GM23338 (cell line): ENCODE measurements around the gene OTUD7B. TPM values are rescaled to one million over a fixed set of nuclear protein-coding genes. Genes with fewer than 3 reads are reported as not detected.

Source experiments
- ATAC-seq: fragments of 200-7000 bp; cut with Tn5 transposase; 3 replicates; pipeline ENCODE4 v1.9.1; 2020
- DNase-seq: peaks from one replicate; pipeline ENCODE4 v3.0.0-alpha.2; 2015; ENCODE audit warnings: low spot score
- H2AFZ ChIP-seq: fragments of 200-600 bp; sonication (generic); 2 replicates; pipeline ENCODE4 v1.8.0; 2016; ENCODE audit warnings: antibody characterized with exemption, mild to moderate bottlenecking, moderate library complexity
- H3F3A ChIP-seq: fragments of 200-600 bp; sonication (generic); replicated peaks from 2 replicates; pipeline ENCODE4 v1.8.0; 2017; ENCODE audit warnings: antibody characterized with exemption, mixed run types, low read depth
- H3K27ac ChIP-seq: fragments of 200-600 bp; sonication (generic); 2 replicates; pipeline ENCODE4 v1.6.1; 2016; ENCODE audit warnings: low read depth
- H3K27me3 ChIP-seq: fragments of 200-600 bp; sonication (generic); 2 replicates; pipeline ENCODE4 v1.8.0; 2016; ENCODE audit warnings: mild to moderate bottlenecking, mixed run types, moderate library complexity; ENCODE audit not compliant: insufficient read depth
- H3K36me3 ChIP-seq: fragments of 200-600 bp; sonication (generic); 2 replicates; pipeline ENCODE4 v1.8.0; 2016; ENCODE audit warnings: mild to moderate bottlenecking; ENCODE audit not compliant: insufficient read depth
- H3K4me1 ChIP-seq: fragments of 200-600 bp; sonication (generic); 2 replicates; pipeline ENCODE4 v1.8.0; 2016; ENCODE audit warnings: mild to moderate bottlenecking, moderate library complexity; ENCODE audit not compliant: insufficient read depth
- H3K4me2 ChIP-seq: fragments of 200-600 bp; sonication (generic); 2 replicates; pipeline ENCODE4 v1.7.1; 2017; ENCODE audit warnings: mixed run types
- H3K4me3 ChIP-seq: fragments of 200-600 bp; sonication (generic); 2 replicates; pipeline ENCODE4 v1.6.1; 2016; ENCODE audit warnings: mixed run types
- H3K79me2 ChIP-seq: fragments of 200-600 bp; sonication (generic); replicated peaks from 2 replicates; pipeline ENCODE4 v1.8.0; 2017; ENCODE audit warnings: mild to moderate bottlenecking; ENCODE audit not compliant: insufficient read depth
- H3K9me2 ChIP-seq: fragments of 200-600 bp; sonication (generic); 2 replicates; pipeline ENCODE4 v1.8.0; 2017; ENCODE audit not compliant: insufficient read depth
- H4K20me1 ChIP-seq: fragments of 200-600 bp; sonication (generic); replicated peaks from 2 replicates; pipeline ENCODE4 v1.8.0; 2017; ENCODE audit warnings: mild to moderate bottlenecking; ENCODE audit not compliant: insufficient read depth
- H3K27ac Mint-ChIP-seq: 2 replicates; pipeline ENCODE4 v1.8.0; 2020; ENCODE audit warnings: inconsistent platforms, mild to moderate bottlenecking, moderate library complexity, mixed read lengths
- H3K27me3 Mint-ChIP-seq: 3 replicates; pipeline ENCODE4 v1.8.0; 2022; ENCODE audit warnings: low read depth, mild to moderate bottlenecking, moderate library complexity, mixed read lengths, inconsistent platforms; ENCODE audit not compliant: insufficient read depth, poor library complexity
- H3K36me3 Mint-ChIP-seq: 3 replicates; pipeline ENCODE4 v1.8.0; 2021; ENCODE audit warnings: low read depth, mild to moderate bottlenecking, inconsistent platforms, moderate library complexity, mixed read lengths
- H3K4me1 Mint-ChIP-seq: 3 replicates; pipeline ENCODE4 v1.8.0; 2020; ENCODE audit warnings: mild to moderate bottlenecking, inconsistent platforms, mixed read lengths
- H3K4me3 Mint-ChIP-seq: 3 replicates; pipeline ENCODE4 v1.8.0; 2021; ENCODE audit warnings: moderate library complexity, mild to moderate bottlenecking, inconsistent platforms, mixed read lengths
- H3K9me3 Mint-ChIP-seq: 3 replicates; pipeline ENCODE4 v1.8.0; 2020; ENCODE audit warnings: moderate library complexity, mild to moderate bottlenecking, inconsistent platforms, mixed read lengths
- CREB1 ChIP-seq: fragments of 250-450 bp; sonication (Bioruptor Pico); IDR thresholded peaks from 2 replicates; pipeline ENCODE4 v1.5.0; 2020; ENCODE audit warnings: low read depth, mild to moderate bottlenecking, moderate library complexity
- CTCF ChIP-seq, 2 experiments: fragments of 200-600 bp in 1 of 2; sonication (generic) in 1 of 2; conservative IDR thresholded peaks; 2 replicates each; pipeline versions ENCODE4 v1.5.1 to v1.6.1; 2016 to 2017; ENCODE audit warnings: antibody characterized with exemption in 2 of 2, low read depth in 2 of 2, mild to moderate bottlenecking in 2 of 2, moderate library complexity in 1 of 2
- EZH2 ChIP-seq: fragments of 200-600 bp; sonication (generic); IDR thresholded peaks from one replicate; pipeline ENCODE4 v1.8.0; 2017; ENCODE audit warnings: antibody characterized with exemption, mild to moderate bottlenecking, low read depth; ENCODE audit not compliant: unreplicated experiment
- EZH2phosphoT487 ChIP-seq: fragments of 200-600 bp; sonication (generic); IDR thresholded peaks from one replicate; pipeline ENCODE4 v1.8.1; 2018; ENCODE audit warnings: antibody characterized with exemption; ENCODE audit not compliant: unreplicated experiment
- JUNB ChIP-seq: IDR thresholded peaks from one replicate; pipeline ENCODE4 v1.6.1; 2016; ENCODE audit warnings: antibody characterized with exemption; ENCODE audit not compliant: unreplicated experiment
- NANOG ChIP-seq: IDR thresholded peaks from 2 replicates; pipeline ENCODE4 v1.6.1; 2016; ENCODE audit warnings: antibody characterized with exemption, borderline replicate concordance
- POLR2AphosphoS5 ChIP-seq: IDR thresholded peaks from 2 replicates; pipeline ENCODE4 v1.6.1; 2016; ENCODE audit warnings: antibody characterized with exemption, low read depth
- STAT1 ChIP-seq: IDR thresholded peaks from one replicate; pipeline ENCODE4 v1.6.1; 2016; ENCODE audit warnings: antibody characterized with exemption; ENCODE audit not compliant: unreplicated experiment
- ZNF114 ChIP-seq: fragments of 250-450 bp; sonication (Bioruptor Pico); IDR thresholded peaks from 2 replicates; pipeline ENCODE4 v1.5.0; 2020; ENCODE audit warnings: mild to moderate bottlenecking, moderate library complexity
- ZNF331 ChIP-seq: fragments of 250-450 bp; sonication (Bioruptor Pico); IDR thresholded peaks from 2 replicates; pipeline ENCODE4 v1.5.0; 2020; ENCODE audit warnings: low read depth, mild to moderate bottlenecking, moderate library complexity
- polyA plus RNA-seq: library from polyadenylated mRNA; unstranded; fragments of >200 nt; fragmentation: Nextera tagmentation; extraction: Ambion mirVana; gene quantifications from 2 replicates; pipeline ENCODE4 v1.2.1, GENCODE V29; 2016
- total RNA-seq: library from RNA; depleted of rRNA; stranded (reverse); fragments of >200 nt; shearing (Covaris generic); gene quantifications from 2 replicates; pipeline ENCODE4 v1.2.3, GENCODE V29; 2014
- TF ChIP-seq, protein P1 (sequence below): IDR thresholded peaks from 2 replicates; pipeline ENCODE4 v1.6.1; 2016; ENCODE audit warnings: antibody characterized with exemption
- TF ChIP-seq, protein P2 (sequence below): fragments of 250-450 bp; sonication (Bioruptor Pico); IDR thresholded peaks from 2 replicates; pipeline ENCODE4 v1.5.0; 2020; ENCODE audit warnings: mild to moderate bottlenecking, moderate library complexity

OTUD7B gene
- total and polyA plus RNA-seq, 2 experiments from 2014 or later, result 3.7 to 9.9 TPM

DNA sequence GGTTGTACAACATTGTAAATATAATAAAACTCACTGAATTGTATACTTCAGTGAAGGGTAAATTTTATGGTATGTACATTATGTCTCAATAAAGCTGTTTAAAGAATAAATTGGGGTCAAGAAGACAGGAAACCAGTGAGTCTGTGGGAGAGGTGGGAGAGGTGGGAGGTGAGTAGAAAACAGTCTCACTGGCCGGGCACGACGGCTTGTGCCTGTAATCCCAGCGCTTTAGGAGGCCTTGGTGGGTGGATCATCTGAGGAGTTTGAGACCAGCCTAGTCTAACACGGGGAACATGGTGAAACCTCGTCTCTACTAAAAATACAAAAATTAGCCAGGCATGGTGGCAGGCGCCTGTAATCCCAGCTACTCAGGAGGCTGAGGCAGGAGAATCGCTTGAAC lies 78.1 kb downstream of the OTUD7B start (continued):
- TF ChIP-seq STAT1, result no peak
- TF ChIP-seq EZH2phosphoT487, result no peak
- TF ChIP-seq, protein P1, sequence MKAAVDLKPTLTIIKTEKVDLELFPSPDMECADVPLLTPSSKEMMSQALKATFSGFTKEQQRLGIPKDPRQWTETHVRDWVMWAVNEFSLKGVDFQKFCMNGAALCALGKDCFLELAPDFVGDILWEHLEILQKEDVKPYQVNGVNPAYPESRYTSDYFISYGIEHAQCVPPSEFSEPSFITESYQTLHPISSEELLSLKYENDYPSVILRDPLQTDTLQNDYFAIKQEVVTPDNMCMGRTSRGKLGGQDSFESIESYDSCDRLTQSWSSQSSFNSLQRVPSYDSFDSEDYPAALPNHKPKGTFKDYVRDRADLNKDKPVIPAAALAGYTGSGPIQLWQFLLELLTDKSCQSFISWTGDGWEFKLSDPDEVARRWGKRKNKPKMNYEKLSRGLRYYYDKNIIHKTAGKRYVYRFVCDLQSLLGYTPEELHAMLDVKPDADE, result no peak
- no peak for TF ChIP-seq CTCF (conservative IDR thresholded peaks at IDR 0.05; ENCODE audit: low read depth in 2 of 2)
- no peak for TF ChIP-seq JUNB
- no peak for TF ChIP-seq ZNF114 (CRISPR knock-in tag)
- no peak for TF ChIP-seq NANOG

- peaks cover 16% of the 10 kb centered on the region for H3K4me1 Mint-ChIP-seq
- no peaks in the 10 kb centered on the region for H3K9me2 ChIP-seq
- H3K4me1 ChIP-seq, result peaks cover 20% of the 10 kb centered on the region
- no peak overlapping the region for H2AFZ ChIP-seq
- peaks cover 2% of the 10 kb centered on the region for H3K36me3 ChIP-seq
- H3K4me3 ChIP-seq, result no peak overlapping the region
- H3K27me3 ChIP-seq, result no peaks in the 10 kb centered on the region
- peaks cover 7% of the 10 kb centered on the region for H4K20me1 ChIP-seq
- H3K36me3 Mint-ChIP-seq, result peaks cover 8% of the 10 kb centered on the region
- H3K27ac ChIP-seq, result no peak overlapping the region
- no peaks in the 10 kb centered on the region for H3K9me3 Mint-ChIP-seq
- DNase-seq (no peak), ATAC-seq (no peak)
- no peak overlapping the region for H3K4me2 ChIP-seq
- H3K4me3 Mint-ChIP-seq, result no peak overlapping the region
- peaks cover 9% of the 10 kb centered on the region for H3K27me3 Mint-ChIP-seq
- TF ChIP-seq NANOG (no peak), EZH2 (no peak), CTCF (conservative IDR thresholded peaks at IDR 0.05; ENCODE audit: low read depth in 2 of 2) (no peak), EZH2phosphoT487 (no peak), CREB1 (no peak), POLR2AphosphoS5 (no peak), ZNF331 (CRISPR knock-in tag) (no peak)
- TF ChIP-seq, protein P1, result no peak
- TF ChIP-seq, protein P2, sequence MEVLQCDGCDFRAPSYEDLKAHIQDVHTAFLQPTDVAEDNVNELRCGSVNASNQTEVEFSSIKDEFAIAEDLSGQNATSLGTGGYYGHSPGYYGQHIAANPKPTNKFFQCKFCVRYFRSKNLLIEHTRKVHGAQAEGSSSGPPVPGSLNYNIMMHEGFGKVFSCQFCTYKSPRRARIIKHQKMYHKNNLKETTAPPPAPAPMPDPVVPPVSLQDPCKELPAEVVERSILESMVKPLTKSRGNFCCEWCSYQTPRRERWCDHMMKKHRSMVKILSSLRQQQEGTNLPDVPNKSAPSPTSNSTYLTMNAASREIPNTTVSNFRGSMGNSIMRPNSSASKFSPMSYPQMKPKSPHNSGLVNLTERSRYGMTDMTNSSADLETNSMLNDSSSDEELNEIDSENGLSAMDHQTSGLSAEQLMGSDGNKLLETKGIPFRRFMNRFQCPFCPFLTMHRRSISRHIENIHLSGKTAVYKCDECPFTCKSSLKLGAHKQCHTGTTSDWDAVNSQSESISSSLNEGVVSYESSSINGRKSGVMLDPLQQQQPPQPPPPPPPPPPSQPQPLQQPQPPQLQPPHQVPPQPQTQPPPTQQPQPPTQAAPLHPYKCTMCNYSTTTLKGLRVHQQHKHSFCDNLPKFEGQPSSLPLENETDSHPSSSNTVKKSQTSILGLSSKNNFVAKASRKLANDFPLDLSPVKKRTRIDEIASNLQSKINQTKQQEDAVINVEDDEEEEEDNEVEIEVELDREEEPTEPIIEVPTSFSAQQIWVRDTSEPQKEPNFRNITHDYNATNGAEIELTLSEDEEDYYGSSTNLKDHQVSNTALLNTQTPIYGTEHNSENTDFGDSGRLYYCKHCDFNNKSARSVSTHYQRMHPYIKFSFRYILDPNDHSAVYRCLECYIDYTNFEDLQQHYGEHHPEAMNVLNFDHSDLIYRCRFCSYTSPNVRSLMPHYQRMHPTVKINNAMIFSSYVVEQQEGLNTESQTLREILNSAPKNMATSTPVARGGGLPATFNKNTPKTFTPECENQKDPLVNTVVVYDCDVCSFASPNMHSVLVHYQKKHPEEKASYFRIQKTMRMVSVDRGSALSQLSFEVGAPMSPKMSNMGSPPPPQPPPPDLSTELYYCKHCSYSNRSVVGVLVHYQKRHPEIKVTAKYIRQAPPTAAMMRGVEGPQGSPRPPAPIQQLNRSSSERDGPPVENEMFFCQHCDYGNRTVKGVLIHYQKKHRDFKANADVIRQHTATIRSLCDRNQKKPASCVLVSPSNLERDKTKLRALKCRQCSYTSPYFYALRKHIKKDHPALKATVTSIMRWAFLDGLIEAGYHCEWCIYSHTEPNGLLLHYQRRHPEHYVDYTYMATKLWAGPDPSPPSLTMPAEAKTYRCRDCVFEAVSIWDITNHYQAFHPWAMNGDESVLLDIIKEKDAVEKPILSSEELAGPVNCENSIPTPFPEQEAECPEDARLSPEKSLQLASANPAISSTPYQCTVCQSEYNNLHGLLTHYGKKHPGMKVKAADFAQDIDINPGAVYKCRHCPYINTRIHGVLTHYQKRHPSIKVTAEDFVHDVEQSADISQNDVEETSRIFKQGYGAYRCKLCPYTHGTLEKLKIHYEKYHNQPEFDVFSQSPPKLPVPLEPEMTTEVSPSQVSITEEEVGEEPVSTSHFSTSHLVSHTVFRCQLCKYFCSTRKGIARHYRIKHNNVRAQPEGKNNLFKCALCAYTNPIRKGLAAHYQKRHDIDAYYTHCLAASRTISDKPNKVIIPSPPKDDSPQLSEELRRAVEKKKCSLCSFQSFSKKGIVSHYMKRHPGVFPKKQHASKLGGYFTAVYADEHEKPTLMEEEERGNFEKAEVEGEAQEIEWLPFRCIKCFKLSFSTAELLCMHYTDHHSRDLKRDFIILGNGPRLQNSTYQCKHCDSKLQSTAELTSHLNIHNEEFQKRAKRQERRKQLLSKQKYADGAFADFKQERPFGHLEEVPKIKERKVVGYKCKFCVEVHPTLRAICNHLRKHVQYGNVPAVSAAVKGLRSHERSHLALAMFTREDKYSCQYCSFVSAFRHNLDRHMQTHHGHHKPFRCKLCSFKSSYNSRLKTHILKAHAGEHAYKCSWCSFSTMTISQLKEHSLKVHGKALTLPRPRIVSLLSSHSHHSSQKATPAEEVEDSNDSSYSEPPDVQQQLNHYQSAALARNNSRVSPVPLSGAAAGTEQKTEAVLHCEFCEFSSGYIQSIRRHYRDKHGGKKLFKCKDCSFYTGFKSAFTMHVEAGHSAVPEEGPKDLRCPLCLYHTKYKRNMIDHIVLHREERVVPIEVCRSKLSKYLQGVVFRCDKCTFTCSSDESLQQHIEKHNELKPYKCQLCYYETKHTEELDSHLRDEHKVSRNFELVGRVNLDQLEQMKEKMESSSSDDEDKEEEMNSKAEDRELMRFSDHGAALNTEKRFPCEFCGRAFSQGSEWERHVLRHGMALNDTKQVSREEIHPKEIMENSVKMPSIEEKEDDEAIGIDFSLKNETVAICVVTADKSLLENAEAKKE (CRISPR knock-in tag), result no peak
- H3K79me2 ChIP-seq, result peaks cover 12% of the 10 kb centered on the region
- H3F3A ChIP-seq, result peaks cover 7% of the 10 kb centered on the region; the same call in 1 of the 2 replicates
- no peak overlapping the region for H3K27ac Mint-ChIP-seq
These were observed 79.2 kb downstream of the OTUD7B start for GRCh38 chr1:149931212-149931790.
